HTR-8/SVneo (cell line): ENCODE measurements around the gene EXOSC2.

Experiments
- DNase-seq: peaks from one replicate; pipeline ENCODE4 v3.0.0; 2011; ENCODE audit warnings: low spot score, mixed read lengths; ENCODE audit not compliant: insufficient read length
- FAIRE-seq: peaks from 2 replicates; lab custom pipeline; 2011; peaks lifted over from hg19 to GRCh38; lab: Jason Lieb, UNC

EXOSC2 gene

GRCh38 chr9:130731355-130731754 is 37.8 kb downstream of the EXOSC2 start:
- no peak for FAIRE-seq
- no peak for DNase-seq

GRCh38 chr9:130732136-130732535 is 38.6 kb downstream of the EXOSC2 start:
- DNase-seq, result no peak
- no peak for FAIRE-seq

GRCh38 chr9:130732793-130733221 is 39.2 kb downstream of the EXOSC2 start:
- no peak for FAIRE-seq
- no peak for DNase-seq

- DNase-seq (no peak), FAIRE-seq (no peak)
These were observed 42.0 kb downstream of the EXOSC2 start for GRCh38 chr9:130735566-130735965.

GRCh38 chr9:130736834-130737233 is 43.3 kb downstream of the EXOSC2 start:
- DNase-seq (no peak), FAIRE-seq (no peak)

GRCh38 chr9:130738281-130738680 is 44.7 kb downstream of the EXOSC2 start:
- no peak for FAIRE-seq

GRCh38 chr9:130739081-130739480 is 45.5 kb downstream of the EXOSC2 start:
- FAIRE-seq, result no peak
- no peak for DNase-seq

More at GRCh38 chr9:130738281-130738680, 44.7 kb downstream of the EXOSC2 start:
- DNase-seq, result no peak

GRCh38 chr9:130740218-130741023 is 46.8 kb downstream of the EXOSC2 start:
- no peak for FAIRE-seq
- DNase-seq, result no peak

GRCh38 chr9:130741024-130741305 is 47.4 kb downstream of the EXOSC2 start:
- no peak for DNase-seq
- FAIRE-seq, result no peak

- DNase-seq (peak; percentile 41), FAIRE-seq (no peak)
These were observed 48.4 kb downstream of the EXOSC2 start for GRCh38 chr9:130741831-130742449.

- DNase-seq, result no peak
- no peak for FAIRE-seq
These were observed 50.1 kb downstream of the EXOSC2 start for GRCh38 chr9:130743656-130744055.

- no peak for DNase-seq
- no peak for FAIRE-seq
These were observed 51.7 kb downstream of the EXOSC2 start for GRCh38 chr9:130745210-130745800.

- no peak for FAIRE-seq
These were observed 52.2 kb downstream of the EXOSC2 start for GRCh38 chr9:130745829-130746228.

GRCh38 chr9:130746434-130747212 is 53.0 kb downstream of the EXOSC2 start:
- DNase-seq, result no peak
- no peak for FAIRE-seq

More at GRCh38 chr9:130745829-130746228, 52.2 kb downstream of the EXOSC2 start:
- DNase-seq, result no peak

GRCh38 chr9:130751631-130752355 is 58.2 kb downstream of the EXOSC2 start:
- DNase-seq, result no peak
- no peak for FAIRE-seq
